K562 (cell line): ENCODE measurements around the gene SLC7A4. TPM values are rescaled to one million over a fixed set of nuclear protein-coding genes. Genes with fewer than 3 reads are reported as not detected.
A peak's percentile ranks its signal among the peaks of the same experiment; 100 is the strongest.

Source experiments
- ATAC-seq: fragments of 200-7000 bp; cut with Tn5 transposase; 3 replicates; pipeline ENCODE4 v1.9.1; 2020; ENCODE audit warnings: moderate library complexity
- BruUV-seq: library from RNA; stranded (reverse); fragments of 400-500 nt; replicated peaks from 2 replicates; lab custom pipeline; 2021; lab: Mats Ljungman, UMichigan
- CTCF ChIA-PET: fragments of 300-600 bp; formaldehyde crosslinking; extraction: SDS; loops from one replicate; lab custom pipeline; 2021; ENCODE audit warnings: low intra/inter-chr PET ratio; lab: Yijun Ruan, JAX
- POLR2A ChIA-PET: fragments of 300-600, 350-650 bp; sonication (Branson Sonifier 250); formaldehyde crosslinking; extraction: SDS; loops from one replicate; lab custom pipeline; 2021; ENCODE audit warnings: antibody characterized with exemption, inconsistent platforms; lab: Yijun Ruan, JAX
- DNase-seq, 4 experiments: peaks; one replicate each; pipeline versions ENCODE4 v3.0.0 to v3.0.0-alpha.2; 2011 to 2018; ENCODE audit warnings: low spot score in 3 of 4, mixed read lengths in 3 of 4; ENCODE audit errors: extremely low read depth in 1 of 4
- FAIRE-seq: peaks from 2 replicates; lab custom pipeline; 2011; peaks lifted over from hg19 to GRCh38; lab: Jason Lieb, UNC
- H2AFZ ChIP-seq: 2 replicates; pipeline ENCODE4 v1.6.0; 2011; ENCODE audit warnings: low read depth, low read length, control low read depth, inconsistent platforms
- H3K27ac ChIP-seq: fragments of 200-600 bp; 3 replicates; pipeline ENCODE4 v1.8.0; 2011; ENCODE audit warnings: low read depth, mild to moderate bottlenecking, control low read depth, inconsistent platforms, low read length, moderate library complexity, mixed read lengths; ENCODE audit errors: extremely low read depth
- H3K27me3 ChIP-seq, 2 experiments: fragments of 300-600 bp in 1 of 2; 2 replicates in 1 of 2; 3 replicates in 1 of 2; pipeline versions ENCODE4 v1.6.0 to v1.8.0; 2011; ENCODE audit warnings: inconsistent platforms in 2 of 2, low read length in 2 of 2, mild to moderate bottlenecking in 1 of 2, mixed read lengths in 1 of 2, moderate library complexity in 1 of 2; ENCODE audit not compliant: control insufficient read depth in 2 of 2, insufficient read depth in 2 of 2
- H3K36me3 ChIP-seq: fragments of 300-600 bp; 3 replicates; pipeline ENCODE4 v1.8.0; 2011; ENCODE audit warnings: mild to moderate bottlenecking, low read length, inconsistent platforms; ENCODE audit not compliant: control insufficient read depth, insufficient read depth
- H3K4me1 ChIP-seq, 2 experiments: fragments of 200-600 bp in 1 of 2; replicated peaks in 1 of 2; 2 replicates in 1 of 2; 3 replicates in 1 of 2; pipeline versions ENCODE4 v1.5.1 to v1.8.0; 2011; ENCODE audit warnings: inconsistent platforms in 2 of 2, low read length in 2 of 2, mild to moderate bottlenecking in 1 of 2, mixed read lengths in 1 of 2, moderate library complexity in 1 of 2; ENCODE audit not compliant: control insufficient read depth in 2 of 2, insufficient read depth in 2 of 2
- H3K4me2 ChIP-seq: 2 replicates; pipeline ENCODE4 v1.6.1; 2011; ENCODE audit warnings: low read length, control low read depth, inconsistent platforms, mixed read lengths; ENCODE audit not compliant: insufficient read depth
- H3K4me3 ChIP-seq: fragments of 200-600 bp; sonication (generic), shearing (Covaris generic); 2 replicates; pipeline ENCODE4 v1.5.1; 2016; ENCODE audit warnings: control low read depth, inconsistent platforms
- H3K79me2 ChIP-seq: fragments of 200-600 bp; 3 replicates; pipeline ENCODE4 v1.8.0; 2011; ENCODE audit warnings: low read length, inconsistent platforms; ENCODE audit not compliant: control insufficient read depth, insufficient read depth
- H3K9ac ChIP-seq, 2 experiments: 2 replicates each; pipeline versions ENCODE4 v1.6.0 to v1.6.1; 2011; ENCODE audit warnings: low read depth in 2 of 2, low read length in 2 of 2, control low read depth in 1 of 2, inconsistent platforms in 1 of 2, mild to moderate bottlenecking in 1 of 2, mixed read lengths in 1 of 2; ENCODE audit not compliant: insufficient read depth in 1 of 2
- H3K9me1 ChIP-seq: one replicate; pipeline ENCODE4 v1.6.0; 2011; ENCODE audit warnings: inconsistent platforms, mild to moderate bottlenecking, low read length, moderate library complexity; ENCODE audit not compliant: control insufficient read depth, insufficient read depth
- H3K9me3 ChIP-seq: replicated peaks from 2 replicates; pipeline ENCODE4 v1.5.1; 2011; ENCODE audit warnings: low read depth, low read length, inconsistent platforms; ENCODE audit not compliant: control insufficient read depth, insufficient read depth
- H4K20me1 ChIP-seq: replicated peaks from 2 replicates; pipeline ENCODE4 v1.6.1; 2011; ENCODE audit warnings: low read length, inconsistent platforms, mixed read lengths; ENCODE audit not compliant: control insufficient read depth, insufficient read depth
- ARNT ChIP-seq, 2 experiments: fragments of 450-650 bp; IDR thresholded peaks; 2 replicates each; pipeline ENCODE4 v1.6.1; 2016; ENCODE audit warnings: mild to moderate bottlenecking in 1 of 2
- HDAC8 ChIP-seq: fragments of 450-650 bp; IDR thresholded peaks from 2 replicates; pipeline ENCODE4 v1.6.1; 2016; ENCODE audit warnings: mild to moderate bottlenecking, missing genetic modification characterization, moderate library complexity, missing compliant biosample characterization
- HMGN3 ChIP-seq: IDR thresholded peaks from 2 replicates; pipeline ENCODE4 v1.6.1; 2011; ENCODE audit warnings: borderline replicate concordance, low read depth, mild to moderate bottlenecking, mixed read lengths, low read length; ENCODE audit not compliant: insufficient read length; ENCODE audit errors: extremely low read depth
- NFE2L1 ChIP-seq: fragments of 450-650 bp; IDR thresholded peaks from 2 replicates; pipeline ENCODE4 v1.6.1; 2016; ENCODE audit warnings: missing genetic modification characterization, low read depth, mild to moderate bottlenecking, missing compliant biosample characterization, moderate library complexity, borderline replicate concordance
- PHF20 ChIP-seq: fragments of 450-650 bp; IDR thresholded peaks from 2 replicates; pipeline ENCODE4 v1.6.1; 2018; ENCODE audit not compliant: partially characterized antibody
- POLR2AphosphoS2 ChIP-seq: IDR thresholded peaks from 2 replicates; pipeline ENCODE4 v1.6.1; 2012; ENCODE audit warnings: low read length, improper control_type of control experiment
- SMC3 ChIP-seq: conservative IDR thresholded peaks from 2 replicates; pipeline ENCODE4 v1.6.1; 2011; ENCODE audit warnings: low read depth, low read length, improper control_type of control experiment; ENCODE audit not compliant: insufficient read depth
- SREBF2 ChIP-seq: sonication (generic); formaldehyde crosslinking; IDR thresholded peaks from 2 replicates; pipeline ENCODE4 v1.4.0; 2020; ENCODE audit warnings: mild to moderate bottlenecking, missing genetic modification reagents
- TAF7 ChIP-seq: fragments of 450-650 bp; IDR thresholded peaks from 2 replicates; pipeline ENCODE4 v1.6.1; 2016; ENCODE audit warnings: missing genetic modification characterization, missing compliant biosample characterization
- TSHZ1 ChIP-seq: fragments of 250-450 bp; sonication (Bioruptor Pico); IDR thresholded peaks from 2 replicates; pipeline ENCODE4 v1.4.0; 2020; ENCODE audit warnings: mild to moderate bottlenecking, moderate library complexity
- ZBTB11 ChIP-seq, 3 experiments: fragments of 200-800 bp in 1 of 3; fragments of 250-450 bp in 1 of 3; fragments of 450-650 bp in 1 of 3; sonication (Bioruptor Pico) in 1 of 3; sonication (Bioruptor generic) in 1 of 3; formaldehyde crosslinking in 1 of 3; IDR thresholded peaks; 2 replicates each; pipeline versions ENCODE4 v1.6.1 to v1.8.0; 2016 to 2022; ENCODE audit warnings: mild to moderate bottlenecking in 2 of 3, missing genetic modification characterization in 2 of 3, missing compliant biosample characterization in 1 of 3, moderate library complexity in 1 of 3
- ZNF311 ChIP-seq: fragments of 250-450 bp; sonication (Bioruptor Pico); IDR thresholded peaks from 2 replicates; pipeline ENCODE4 v1.4.0; 2020; ENCODE audit warnings: mild to moderate bottlenecking, moderate library complexity
- ZNF324 ChIP-seq: fragments of 250-450 bp; sonication (Bioruptor Pico); IDR thresholded peaks from 2 replicates; pipeline ENCODE4 v1.4.0; 2020; ENCODE audit warnings: mild to moderate bottlenecking
- ZNF830 ChIP-seq: fragments of 250-450 bp; sonication (Bioruptor Pico); IDR thresholded peaks from 2 replicates; pipeline ENCODE4 v1.5.0; 2021; ENCODE audit warnings: mild to moderate bottlenecking
- WGBS: fragments of 100-300 bp; shearing (Covaris generic); methylation state at CpG from one replicate; pipeline ENCODE4 v1.1.6; 2016; ENCODE audit warnings: low coverage, mixed read lengths; ENCODE audit not compliant: insufficient coverage; ENCODE audit errors: missing lambda C conversion rate; 5-methylcytosine and 5-hydroxymethylcytosine counted together
- in situ Hi-C: fragments of 300-500 bp; cut with MboI; formaldehyde crosslinking; loops from 4 replicates; pipeline ENCODE4 v1.15.0; 2018; ENCODE audit warnings: inconsistent platforms, mixed read lengths
- intact Hi-C: fragments of 100-400 bp; cut with micrococcal nuclease; formaldehyde crosslinking; loops from 2 replicates; pipeline ENCODE4 v1.14.2; 2022
- polyA plus RNA-seq, 8 experiments: library from polyadenylated mRNA; depleted of rRNA in 4 of 8; stranded (reverse) in 5 of 8; unstranded in 3 of 8; fragments of >200 nt; fragmentation: Nextera tagmentation in 2 of 8; fragmentation: Illumina TruSeq in 1 of 8; extraction: Ambion mirVana in 2 of 8; extraction: Trizol in 1 of 8; gene quantifications; 2 replicates each; pipeline versions ENCODE4 v1.2.1 to v1.2.3, GENCODE V29; 2011 to 2014; ENCODE audit warnings: inconsistent platforms in 1 of 8, missing spikeins in 1 of 8
- total RNA-seq, 7 experiments: library from RNA; depleted of rRNA in 6 of 7; stranded (reverse); fragments of >200 nt in 6 of 7; fragmentation: Illumina TruSeq in 2 of 7; extraction: Trizol in 2 of 7; gene quantifications; 2 replicates each; pipeline versions ENCODE4 v1.2.1 to v1.2.3, GENCODE V29; 2011 to 2021; ENCODE audit warnings: low replicate concordance in 1 of 7

The SLC7A4 gene
- total and polyA plus RNA-seq, 9 of the 15 experiments (the other 6 are each of a cell fraction or from before 2014, with no cell fraction given), result not detected

GRCh38 chr22:20994128-20994901 is 38.0 kb downstream of the SLC7A4 start:
- in situ Hi-C loops, result no loop called here
- H3K4me3 ChIP-seq, result no peak overlapping the region
- BruUV-seq, result no TSS peak
- peaks cover 0 to 79% of the 10 kb centered on the region in 2 experiments; a peak in 2 of 5 replicates for H3K4me1 ChIP-seq
- no peak for DNase-seq
- no peak for FAIRE-seq
- H3K9me3 ChIP-seq, result no peaks in the 10 kb centered on the region
- no peak for TF ChIP-seq SREBF2 (CRISPR knock-in tag)
- peak; percentile 18; the same call in 1 of the 2 replicates for TF ChIP-seq POLR2AphosphoS2
- 0 out of 2 replicates have a peak, but pooled peaks have one; percentile 1 for TF ChIP-seq SMC3
- 0 out of 6 replicates have a peak, but pooled peaks of 1 of the 3 experiments have one; percentile 2 for TF ChIP-seq ZBTB11 (CRISPR knock-in tag; IDR thresholded peaks at IDR 0.05)
- no peak for TF ChIP-seq ZNF830 (CRISPR knock-in tag)
- no peak for TF ChIP-seq ARNT (IDR thresholded peaks at IDR 0.05)
- no peak for TF ChIP-seq ZNF324 (CRISPR knock-in tag)
- no peak for TF ChIP-seq ZNF311 (CRISPR knock-in tag)
- TF ChIP-seq HMGN3, result no peak
- no peak for TF ChIP-seq NFE2L1 (tag)
- no peak for TF ChIP-seq PHF20
- no peak for TF ChIP-seq HDAC8 (tag)
- no peak for TF ChIP-seq TAF7 (tag)
- no peak for TF ChIP-seq TSHZ1 (CRISPR knock-in tag)
- WGBS, result 89% methylated on average over 30 of the region's 30 CpGs
- no peaks in the 10 kb centered on the region for H3K27me3 ChIP-seq
- ATAC-seq, result no peak
- H3K4me2 ChIP-seq, result no peak overlapping the region
- ChIA-PET POLR2A (interaction anchor here (0.6 to 17.9 kb wide), 7 partner anchors 9 to 111 kb away, joined by 4 to 451 read pairs (median 5); partner anchors contain the start of genes AIFM3, LZTR1, P2RX6 and THAP7), CTCF (interaction anchor here (0.5 kb wide), 1 partner anchor 867 kb away, joined by 3 read pairs; no protein-coding TSS in a partner anchor)
- H3K79me2 ChIP-seq, result peaks cover 4% of the 10 kb centered on the region
- no peak overlapping the region for H3K27ac ChIP-seq
- intact Hi-C loops, result no loop called here
- H3K9me1 ChIP-seq, result peaks cover 7% of the 10 kb centered on the region
- no peak overlapping the region for H2AFZ ChIP-seq
- H4K20me1 ChIP-seq, result peaks cover 34% of the 10 kb centered on the region; the same call in 1 of the 2 replicates
- peak overlapping the region in 1 of 2 experiments; percentile 18; a peak in 1 of 4 replicates for H3K9ac ChIP-seq
- H3K36me3 ChIP-seq, result peaks cover 96% of the 10 kb centered on the region
